ENCODE measurements around the gene UCN3.

GRCh38 chr10:5343092-5343491 lies 21.7 kb upstream of the UCN3 start:
- TF ChIP-seq EZH2 (IDR thresholded peaks at IDR 0.05; ENCODE audit: borderline replicate concordance, low read length) (no peak), CTCF (conservative IDR thresholded peaks at IDR 0.05 in 1 of 2, IDR thresholded peaks at IDR 0.05 in 1 of 2; ENCODE audit: extremely low read depth in 1 of 2, insufficient read depth in 1 of 2, low read depth in 1 of 2, low read length in 2 of 2) (no peak)
